Peyer's patch (tissue), 4 donors: ENCODE data around the gene SRGAP1.
A peak's percentile ranks its signal among the peaks of the same experiment; 100 is the strongest.

Experiments used
- CTCF ChIP-seq, 6 experiments: fragments of 450-650 bp in 4 of 6; fragments of 200-600 bp in 2 of 6; sonication (generic) in 1 of 6; IDR thresholded peaks; one replicate each; pipeline ENCODE4 v1.5.1; 2017 to 2019; ENCODE audit warnings: antibody characterized with exemption in 6 of 6, mild to moderate bottlenecking in 3 of 6, moderate library complexity in 1 of 6
- POLR2A ChIP-seq, 2 donors: fragments of 450-650 bp; IDR thresholded peaks; one replicate each; pipeline ENCODE4 v1.5.1; 2017; ENCODE audit warnings: antibody characterized with exemption in 2 of 2, mild to moderate bottlenecking in 2 of 2, moderate library complexity in 2 of 2

DNA sequence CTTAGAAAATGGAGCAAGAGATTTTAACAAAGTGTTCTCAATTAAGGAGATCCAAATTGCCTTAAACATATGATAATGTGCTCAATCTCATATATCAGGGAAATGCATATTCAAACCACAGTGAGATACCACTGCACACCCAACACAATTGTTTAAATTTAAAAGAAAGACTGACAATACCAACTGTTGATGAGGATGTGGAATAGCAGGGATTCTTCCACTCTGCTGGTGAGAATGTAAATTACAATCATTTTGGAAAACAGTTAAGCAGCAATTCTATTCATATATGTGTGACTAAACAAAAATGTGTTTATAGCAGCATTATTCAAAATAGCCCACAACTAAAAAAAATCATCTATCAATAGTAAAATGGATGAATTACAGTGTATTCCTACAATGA is 233.4 kb downstream of the SRGAP1 start:
- TF ChIP-seq CTCF (IDR thresholded peaks at IDR 0.05): peak in 4 of 6 experiments; percentile 15 to 29 (median 24)
- no peak for TF ChIP-seq POLR2A (IDR thresholded peaks at IDR 0.05)
